Renal cortex interstitium (tissue), 11 donors: ENCODE data around the gene NEURL1. TPM values are rescaled to one million over a fixed set of nuclear protein-coding genes. Genes with fewer than 3 reads are reported as not detected.

Experiments
- DNase-seq, 11 donors: peaks; one replicate each; pipeline ENCODE4 v3.0.0-alpha.2; 2013; ENCODE audit warnings: low read depth in 9 of 11, low spot score in 4 of 11; ENCODE audit errors: extremely low read depth in 1 of 11
- polyA plus RNA-seq, 3 donors: library from polyadenylated mRNA; unstranded; fragments of 120-200 nt; gene quantifications; one replicate each; pipeline ENCODE4 v1.2.1, GENCODE V29; 2013; ENCODE audit not compliant: insufficient read length in 3 of 3

Gene NEURL1
- polyA plus RNA-seq, 3 donors, result 0.90 to 2.4 (median 1.8) TPM

DNA sequence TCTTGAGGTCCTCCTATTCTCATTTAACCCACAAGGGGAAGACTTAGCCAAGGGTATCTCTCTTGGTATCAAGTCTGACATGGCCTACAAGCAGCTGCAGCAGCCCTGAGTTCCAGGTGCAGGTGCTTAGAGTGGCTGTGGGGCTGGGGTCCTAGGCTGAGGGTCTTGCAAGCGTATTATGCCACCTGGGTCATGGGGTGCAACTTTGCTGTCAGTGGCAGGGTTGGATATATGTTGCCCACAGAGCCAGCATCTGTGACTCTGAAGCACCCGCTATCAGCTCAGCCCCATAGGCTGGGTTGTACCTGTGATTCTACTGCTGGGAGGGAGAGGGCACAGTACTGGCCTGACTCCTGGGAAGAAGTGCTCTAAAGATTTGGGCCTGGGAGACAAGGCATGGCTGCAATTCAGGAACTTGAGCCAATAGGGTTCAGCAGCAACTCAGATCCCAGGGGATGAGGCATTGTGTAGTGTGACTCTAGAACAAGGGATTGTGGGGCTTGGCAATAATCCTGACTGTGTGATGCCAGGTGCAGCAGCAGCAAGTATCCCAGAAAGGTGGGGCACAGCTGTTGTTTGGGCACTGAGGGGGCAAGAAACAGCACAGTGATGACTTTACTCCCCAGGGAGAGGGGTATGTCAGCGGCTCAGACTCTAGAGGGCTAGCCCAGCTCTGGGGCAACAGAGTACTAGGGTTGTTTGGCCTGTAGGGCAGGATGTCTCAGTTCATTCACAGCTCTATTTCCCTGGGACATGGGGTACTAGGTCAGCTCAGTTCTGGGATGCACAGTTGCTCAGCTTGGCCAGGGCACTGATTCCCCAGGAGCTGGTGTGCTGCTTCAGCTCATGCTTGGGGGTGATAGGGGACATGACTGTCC, 41.4 kb downstream of the NEURL1 start:
- no peak for DNase-seq

DNA sequence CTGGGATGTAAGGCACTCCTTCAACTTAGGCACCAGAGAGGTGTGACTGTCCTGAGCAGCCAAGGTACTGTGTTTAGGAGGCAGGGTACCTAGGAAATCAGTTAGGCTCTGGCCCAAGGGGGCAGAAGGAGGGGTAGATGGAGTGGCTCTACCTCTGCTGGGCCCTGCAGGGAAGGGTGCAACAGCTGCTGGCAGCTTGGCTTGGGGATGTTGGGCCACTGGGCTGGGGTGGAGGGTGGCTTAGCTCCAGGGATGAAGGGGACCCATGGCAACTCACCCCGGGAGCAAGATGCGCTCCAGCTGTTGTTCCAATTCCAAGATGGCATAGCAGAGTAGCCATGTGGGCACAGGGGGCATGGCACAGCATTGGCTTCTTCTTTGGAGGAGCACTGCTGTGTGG, 42.1 kb downstream of the NEURL1 start:
- DNase-seq, result no peak

DNA sequence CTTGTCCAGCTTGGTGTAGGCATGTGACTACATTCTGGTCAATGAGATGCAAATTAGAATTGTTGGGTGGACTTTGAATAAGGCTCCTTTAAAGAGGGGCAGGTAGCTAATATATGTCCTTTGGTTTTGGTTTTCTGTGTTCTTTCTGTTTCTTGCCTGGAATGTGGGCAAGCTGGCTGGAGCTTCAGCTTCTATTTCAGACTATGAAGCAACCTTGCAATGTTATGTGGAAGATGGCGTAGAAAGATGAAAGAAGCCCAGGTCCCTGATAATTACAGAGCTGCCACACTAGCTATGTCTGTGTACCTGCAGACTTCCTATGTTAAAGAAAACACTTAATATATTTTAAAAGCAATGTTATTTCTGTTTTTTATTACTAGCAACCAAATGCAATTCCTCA, 46.2 kb downstream of the NEURL1 start:
- no peak for DNase-seq

DNA sequence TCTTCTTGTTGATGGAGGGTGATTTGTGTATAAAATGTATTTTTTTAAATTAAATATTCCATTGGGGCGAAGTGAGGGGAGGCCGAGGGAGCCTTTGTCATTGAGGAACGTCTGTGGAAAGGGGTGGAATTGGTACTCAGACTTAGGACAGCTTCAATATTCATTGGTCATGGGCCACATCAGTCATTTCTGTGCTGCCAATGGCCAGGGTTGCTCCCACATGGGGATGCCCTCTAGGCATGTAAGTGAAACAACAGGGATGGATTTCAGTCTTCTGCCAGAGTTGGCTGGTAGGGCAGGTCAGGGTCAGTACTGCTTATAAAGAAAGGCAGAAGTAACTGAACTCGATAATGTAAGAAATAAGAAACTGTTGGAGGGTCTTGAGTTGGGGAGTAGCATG, 47.2 kb downstream of the NEURL1 start:
- DNase-seq, result no peak

DNA sequence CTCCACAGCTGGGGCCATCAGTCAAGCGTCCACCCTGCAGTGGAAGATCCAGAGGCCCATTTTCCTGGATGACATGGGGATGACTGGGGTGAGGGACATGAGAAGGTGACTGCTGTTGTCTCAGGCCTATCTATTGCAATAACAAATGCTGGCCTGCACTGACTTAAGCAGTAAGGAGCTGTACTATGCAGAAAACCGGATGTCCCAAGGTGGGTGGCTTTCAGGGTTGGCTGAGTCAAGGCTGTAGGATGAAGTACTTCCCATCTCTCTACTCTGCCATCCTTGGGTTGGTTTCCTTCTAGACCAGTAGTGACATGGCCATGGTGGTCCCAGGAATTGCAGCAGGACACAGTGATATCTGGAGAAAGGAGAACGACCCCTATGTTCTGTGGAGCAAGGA, 48.1 kb downstream of the NEURL1 start:
- DNase-seq, result no peak

DNA sequence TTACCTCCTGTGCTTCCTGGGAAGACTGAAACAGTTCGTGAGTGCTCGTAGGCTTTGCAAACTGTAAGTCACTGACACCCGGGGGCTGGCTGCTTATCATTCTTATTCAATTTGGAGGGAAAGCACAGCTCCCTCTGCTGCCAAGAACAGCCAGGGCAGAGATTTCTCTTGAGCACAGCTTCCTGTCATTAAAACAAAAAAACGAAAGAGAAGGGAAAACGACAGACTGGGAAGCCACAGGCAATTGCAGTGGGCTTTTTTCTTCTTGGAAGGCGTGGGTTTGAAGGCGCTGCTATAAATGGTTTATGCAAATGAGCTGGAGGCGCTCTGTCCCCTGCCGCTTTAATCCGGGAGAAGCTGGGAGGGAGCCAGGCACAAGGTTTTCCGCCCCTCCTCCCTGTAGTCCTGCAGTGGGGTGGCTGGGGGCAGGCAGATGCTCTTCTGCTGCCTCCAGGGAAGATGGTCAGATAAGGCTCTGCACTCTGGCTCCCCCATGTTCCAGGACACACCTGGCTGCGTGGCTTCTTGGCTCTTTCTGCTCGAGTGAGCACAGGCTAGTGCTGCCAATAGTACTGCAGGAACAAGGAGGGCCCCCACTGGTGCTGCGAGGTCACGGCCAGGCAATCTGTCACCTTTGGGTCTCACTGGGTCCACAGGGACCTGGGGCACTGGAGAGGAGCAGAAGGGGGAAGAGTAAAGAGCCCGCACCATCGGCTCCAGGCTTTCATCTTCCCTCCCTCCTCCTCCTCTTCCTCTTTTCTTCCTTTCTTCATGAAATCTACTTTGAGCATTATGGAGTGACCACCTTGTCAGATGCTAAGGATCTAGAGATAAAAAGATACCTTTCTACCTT, 49.5 kb downstream of the NEURL1 start:
- peak in 9 of 11 donors; percentile 24 to 55 (median 48) for DNase-seq

DNA sequence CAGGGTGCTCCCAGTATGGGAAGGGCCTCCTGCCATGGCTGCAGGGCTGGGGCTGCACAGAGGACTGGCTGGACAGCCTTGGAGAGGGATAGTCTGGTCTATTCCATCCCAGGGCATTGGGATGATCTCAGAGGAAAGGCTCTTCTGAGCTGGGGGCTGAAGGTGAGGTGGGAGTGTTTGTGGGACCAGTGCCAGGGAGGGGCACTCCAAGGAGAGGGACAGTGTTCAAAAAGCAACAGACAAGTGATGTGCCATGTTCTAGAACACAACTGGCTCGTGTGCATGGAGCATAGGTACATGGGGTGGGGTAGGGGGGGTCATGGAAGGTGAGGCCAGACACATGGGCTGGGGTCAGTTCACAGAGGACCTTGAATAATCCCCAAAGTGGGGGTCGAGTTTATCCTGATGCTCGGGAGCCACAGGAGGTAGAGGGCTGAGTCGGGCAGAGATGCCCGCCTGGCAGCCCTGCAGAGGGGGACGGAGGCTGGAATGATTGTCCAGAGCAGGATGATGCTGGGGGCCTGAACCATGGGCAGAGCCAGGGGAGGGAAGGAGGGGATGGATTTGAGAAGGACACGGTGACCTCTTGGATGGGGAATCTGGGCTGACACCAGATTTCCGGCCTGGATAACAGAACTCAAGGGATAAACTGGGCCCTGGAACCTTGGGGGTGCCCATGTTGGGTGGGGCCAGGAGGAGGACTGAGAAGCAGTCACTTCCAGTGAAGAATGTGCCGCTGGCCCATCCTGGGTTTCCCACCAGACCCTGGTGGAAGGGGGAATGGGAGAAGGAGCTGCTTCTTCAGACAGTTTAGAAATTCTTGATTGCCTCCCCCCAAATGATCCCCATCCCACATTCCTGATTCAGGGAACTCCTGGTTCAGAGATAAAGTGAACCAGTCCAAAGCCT, 50.4 kb downstream of the NEURL1 start:
- DNase-seq, result no peak

DNA sequence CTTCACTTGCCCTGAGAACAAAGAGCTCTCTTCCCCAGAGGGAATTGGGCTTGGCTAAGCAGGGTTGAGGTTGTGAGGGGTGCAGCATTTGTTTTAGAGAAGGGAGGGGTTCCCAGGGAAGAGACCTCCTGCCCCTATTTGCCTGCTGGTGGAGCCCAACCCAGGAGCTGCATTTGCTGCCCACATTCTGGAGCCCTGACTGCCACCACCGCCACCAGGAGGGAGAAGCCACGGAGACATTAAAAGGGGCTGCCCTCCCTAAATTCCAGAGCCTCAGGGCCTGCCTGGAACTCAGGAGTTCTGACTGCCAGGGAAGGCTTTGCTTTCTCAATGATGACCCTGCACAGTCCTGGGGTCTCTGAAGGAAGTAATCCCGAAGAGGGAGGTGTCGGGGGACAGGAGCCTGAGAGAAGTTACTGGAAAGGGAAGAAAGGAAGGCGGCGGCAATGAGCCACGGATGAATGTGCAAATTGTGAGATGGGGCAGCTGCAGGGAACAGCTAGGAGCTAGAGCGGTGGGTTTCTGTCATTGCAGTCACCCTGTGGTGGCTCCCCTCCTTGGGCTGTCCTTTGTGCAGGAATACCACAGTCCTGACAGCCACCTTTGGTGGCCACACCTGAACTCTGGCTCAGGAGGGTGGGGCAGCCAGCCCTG, 51.3 kb downstream of the NEURL1 start:
- DNase-seq, result no peak

DNA sequence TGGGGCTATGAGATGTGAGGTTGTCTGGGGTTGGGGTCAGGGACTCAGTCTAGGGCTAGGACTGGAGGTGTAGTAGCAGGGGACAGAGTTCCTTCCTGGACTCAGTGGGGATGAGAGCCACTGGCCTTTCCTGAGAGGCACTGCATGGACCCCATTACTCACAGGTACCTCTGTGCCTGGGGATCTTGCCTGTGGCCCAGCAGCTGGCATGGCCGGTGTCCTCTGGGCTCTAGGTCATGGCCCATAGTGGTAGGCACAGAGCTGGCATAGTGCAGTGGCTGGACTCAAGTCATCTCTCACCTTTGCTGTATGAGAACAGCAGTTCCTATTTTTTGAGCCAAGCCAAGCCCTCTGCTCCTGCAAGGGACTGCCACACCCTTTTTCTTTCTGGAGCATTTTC, 51.9 kb downstream of the NEURL1 start:
- DNase-seq, result no peak

DNA sequence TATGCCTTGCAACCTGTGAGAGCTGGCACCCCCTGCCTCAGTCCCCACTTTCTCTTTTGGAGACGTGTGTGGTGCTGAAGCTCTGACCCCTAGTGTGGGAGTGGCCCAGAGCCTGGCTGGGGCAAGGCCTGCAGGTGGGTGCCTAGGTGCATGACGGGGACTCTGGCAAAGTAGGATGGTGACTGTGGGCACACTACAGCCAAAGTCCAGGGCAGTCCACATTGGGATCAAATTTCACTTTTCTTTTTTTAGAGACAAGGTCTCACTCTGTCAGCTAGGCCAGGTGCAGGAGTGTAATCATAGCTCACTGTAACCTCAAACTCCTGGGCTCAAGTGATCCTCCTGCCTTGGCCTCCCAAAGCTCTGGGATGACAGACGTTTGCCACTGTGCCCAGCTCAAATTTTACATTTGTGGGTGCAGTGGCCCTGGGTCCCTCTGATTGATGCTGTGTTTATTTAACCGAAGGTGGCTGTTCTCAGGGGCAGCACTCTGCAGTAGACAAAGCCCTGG, 52.3 kb downstream of the NEURL1 start:
- DNase-seq, result no peak

DNA sequence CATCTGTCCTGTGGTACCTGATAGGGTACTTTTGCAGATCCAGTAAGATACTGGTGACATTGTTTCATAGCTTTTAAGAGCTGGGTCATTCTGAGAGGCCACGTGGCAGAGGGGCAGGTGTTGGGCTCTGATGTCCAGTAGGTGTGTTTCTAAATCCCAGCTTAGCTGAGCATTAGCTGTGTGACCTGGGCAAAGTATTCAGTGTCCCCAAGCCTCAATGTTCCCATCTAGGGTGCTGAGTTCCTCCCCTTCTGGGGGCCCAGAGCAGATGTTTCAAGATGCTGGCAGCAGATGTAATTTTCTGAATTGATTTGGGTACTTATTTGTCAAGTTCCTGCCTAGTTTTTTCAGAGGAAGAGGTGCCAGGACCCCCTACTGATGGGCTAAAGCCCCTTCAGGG, 52.9 kb downstream of the NEURL1 start:
- no peak for DNase-seq

DNA sequence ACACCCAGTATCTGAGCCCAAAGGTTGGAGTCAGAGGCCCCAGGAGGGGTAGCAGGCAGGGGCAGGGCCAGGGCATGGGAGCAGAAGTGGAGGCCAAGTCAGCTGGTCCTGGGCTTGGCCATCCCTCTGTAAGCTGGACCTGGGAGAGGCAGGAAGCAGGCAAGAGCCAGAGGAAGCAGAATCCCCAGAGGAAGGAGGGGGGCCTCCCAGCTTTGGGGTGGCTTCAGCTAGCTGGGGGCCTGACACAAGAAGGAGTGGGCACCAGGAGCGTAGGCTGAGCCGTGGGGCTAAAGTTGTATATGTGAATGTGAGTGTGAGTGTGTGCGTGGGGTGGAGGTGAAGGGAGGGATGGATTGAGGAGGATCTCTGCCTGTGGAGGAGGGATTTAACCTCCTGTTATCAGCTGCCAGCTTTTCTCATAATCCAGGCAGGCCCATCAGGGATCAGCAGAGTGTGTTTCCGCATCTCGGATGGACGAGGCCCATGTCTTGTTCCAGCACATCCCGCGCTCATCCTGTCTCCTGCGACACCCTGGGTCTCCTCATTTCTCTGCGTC, 54.0 kb downstream of the NEURL1 start:
- DNase-seq, result no peak

DNA sequence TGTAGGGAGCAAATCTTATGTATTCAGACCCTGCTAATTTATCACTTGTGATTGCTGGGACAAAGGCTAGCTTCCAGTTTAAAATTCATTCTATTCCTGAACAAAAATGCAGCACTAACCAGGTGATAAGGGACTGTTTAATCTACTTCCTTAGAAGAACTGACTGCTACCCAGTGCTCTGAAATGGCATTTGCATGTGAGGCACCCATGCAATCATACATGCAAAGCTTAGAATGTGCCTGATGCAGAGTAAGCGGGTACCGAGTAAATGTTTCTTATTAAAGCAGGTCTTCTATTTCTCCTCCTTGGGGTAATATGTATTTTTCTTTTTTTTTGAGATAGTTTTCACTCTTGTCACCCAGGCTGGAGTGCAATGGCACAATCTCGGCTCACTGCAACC, 54.5 kb downstream of the NEURL1 start:
- no peak for DNase-seq

DNA sequence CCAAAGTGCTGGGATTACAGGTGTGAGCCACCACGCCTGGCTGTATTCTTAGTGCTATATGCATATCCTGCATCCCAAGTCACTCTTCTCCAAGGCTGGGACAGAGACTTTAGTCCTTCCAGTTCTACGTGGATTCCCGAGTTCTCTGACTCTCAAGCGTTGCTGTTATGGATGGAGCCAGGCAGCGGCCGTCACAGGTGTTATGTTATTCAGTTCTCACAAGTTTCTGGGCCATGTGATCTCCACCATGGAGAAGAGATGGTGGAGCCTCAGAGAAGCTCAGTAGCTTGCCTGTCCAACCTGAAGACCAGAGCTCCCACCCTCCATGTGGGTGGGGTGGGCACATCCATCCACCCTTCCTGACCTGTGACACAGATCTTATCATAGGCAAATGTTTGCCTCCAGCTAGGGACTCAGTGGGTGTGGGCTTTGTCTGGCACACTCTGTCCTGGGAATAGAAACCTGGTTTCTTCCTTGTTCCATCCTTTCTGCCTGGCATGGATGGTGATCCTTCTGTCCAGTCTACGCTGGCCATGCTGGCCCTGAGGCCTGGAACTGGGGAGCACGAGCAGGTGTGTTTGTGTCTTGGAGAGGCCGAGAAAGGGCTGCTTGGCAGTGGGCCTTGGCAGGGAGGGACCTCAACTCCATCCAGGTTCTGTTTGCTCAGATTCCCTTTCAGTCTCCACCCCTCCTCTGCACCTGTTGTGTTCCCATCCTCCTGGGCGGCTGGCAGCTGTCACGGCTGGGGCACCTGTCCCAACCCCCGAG, 55.3 kb downstream of the NEURL1 start:
- DNase-seq, result no peak

DNA sequence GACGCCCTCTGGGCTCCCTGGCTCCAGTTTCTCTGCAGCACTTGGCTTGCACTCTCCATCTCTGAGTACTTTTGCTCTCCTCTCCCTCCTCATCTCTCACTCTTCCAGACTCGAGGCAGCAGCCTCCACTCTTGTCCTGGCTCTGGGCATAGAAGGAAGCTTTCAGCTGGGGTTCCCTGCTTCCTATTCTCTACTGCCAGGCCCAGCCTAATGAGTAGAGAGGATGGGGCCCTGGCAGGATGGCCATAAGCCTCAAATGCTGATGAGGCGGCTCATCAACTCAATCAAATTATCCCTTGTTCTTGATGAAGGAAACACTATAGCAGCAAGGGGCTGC, 55.8 kb downstream of the NEURL1 start:
- no peak for DNase-seq

DNA sequence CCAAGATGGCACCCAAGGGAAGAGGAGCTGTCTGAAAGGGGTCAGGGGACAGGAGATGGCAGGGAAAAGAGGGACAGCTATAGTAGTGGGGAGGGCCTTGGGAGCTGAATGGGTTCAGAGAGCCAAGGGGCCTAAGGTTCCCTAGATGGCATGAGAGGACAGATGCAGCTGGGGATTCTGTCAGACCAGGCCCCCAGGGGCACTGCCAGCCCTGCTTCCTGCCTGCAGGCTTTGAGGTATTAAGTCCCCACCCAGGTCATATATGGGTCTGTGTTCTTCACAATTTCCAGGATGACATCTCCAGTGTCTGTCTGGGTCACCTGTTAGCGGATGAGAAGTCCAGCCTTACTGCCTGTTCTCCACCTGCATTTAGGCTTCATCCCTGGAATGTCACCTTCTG, 56.7 kb downstream of the NEURL1 start:
- no peak for DNase-seq
